Body of pancreas (tissue), 4 donors: ENCODE measurements around the gene GRIK1. TPM values are rescaled to one million over a fixed set of nuclear protein-coding genes. Genes with fewer than 3 reads are reported as not detected.

Source experiments
- ATAC-seq: fragments of 150-250 bp; one replicate; pipeline ENCODE4 v1.9.1; 2016
- DNase-seq, 4 donors: peaks; one replicate each; pipeline ENCODE4 v3.0.0-alpha.2; 2019
- H3K27ac ChIP-seq, 4 donors: fragments of 200-600 bp; sonication (generic); 1 replicate in 3 of 4; 2 replicates in 1 of 4; pipeline versions ENCODE4 v1.5.1 to v1.6.1; 2016 to 2019; ENCODE audit warnings: mild to moderate bottlenecking in 1 of 4, mixed read lengths in 1 of 4, moderate library complexity in 1 of 4
- H3K27me3 ChIP-seq, 2 donors: fragments of 200-600 bp; sonication (generic); one replicate each; pipeline ENCODE4 v1.6.0; 2016; ENCODE audit warnings: mild to moderate bottlenecking in 1 of 2
- H3K36me3 ChIP-seq, 2 donors: fragments of 200-600 bp; sonication (generic); replicated peaks in 1 of 2; 2 replicates each; pipeline ENCODE4 v1.5.1; 2016; ENCODE audit warnings: low read depth in 2 of 2; ENCODE audit not compliant: insufficient read depth in 1 of 2
- H3K4me1 ChIP-seq: fragments of 200-600 bp; sonication (generic); one replicate; pipeline ENCODE4 v1.6.0; 2016
- H3K4me3 ChIP-seq, 2 donors: fragments of 200-600 bp; sonication (generic); 1 replicate in 1 of 2; 2 replicates in 1 of 2; pipeline ENCODE4 v1.5.1; 2016 to 2019
- H3K9me3 ChIP-seq, 3 donors: fragments of 200-600 bp; sonication (generic); 1 replicate in 2 of 3; 2 replicates in 1 of 3; pipeline ENCODE4 v1.5.1; 2016
- POLR2A ChIP-seq, 3 donors: fragments of 450-650 bp; IDR thresholded peaks; one replicate each; pipeline ENCODE4 v1.6.1; 2016; ENCODE audit warnings: antibody characterized with exemption in 3 of 3, mild to moderate bottlenecking in 2 of 3
- WGBS, 2 donors: methylation state at CpG; one replicate each; pipeline ENCODE4 v1.1.5; 2017; 5-methylcytosine and 5-hydroxymethylcytosine counted together
- intact Hi-C: fragments of 100-400 bp; cut with DNase I; formaldehyde crosslinking; loops from one replicate; pipeline ENCODE4 v1.15.1; 2023
- total RNA-seq, 2 donors: library from RNA; depleted of rRNA; stranded (reverse); fragments of >200 nt; gene quantifications; one replicate each; pipeline ENCODE4 v1.1.0, GENCODE V29; 2016
- TF ChIP-seq, protein P1 (sequence below), 7 experiments: fragments of 450-650 bp in 4 of 7; fragments of 200-600 bp in 3 of 7; sonication (generic) in 3 of 7; IDR thresholded peaks; one replicate each; pipeline ENCODE4 v1.5.1; 2016 to 2019; ENCODE audit warnings: antibody characterized with exemption in 7 of 7

Gene GRIK1
- total RNA-seq, 2 donors from 2014 or later = 0.66 TPM; not detected in 1

DNA sequence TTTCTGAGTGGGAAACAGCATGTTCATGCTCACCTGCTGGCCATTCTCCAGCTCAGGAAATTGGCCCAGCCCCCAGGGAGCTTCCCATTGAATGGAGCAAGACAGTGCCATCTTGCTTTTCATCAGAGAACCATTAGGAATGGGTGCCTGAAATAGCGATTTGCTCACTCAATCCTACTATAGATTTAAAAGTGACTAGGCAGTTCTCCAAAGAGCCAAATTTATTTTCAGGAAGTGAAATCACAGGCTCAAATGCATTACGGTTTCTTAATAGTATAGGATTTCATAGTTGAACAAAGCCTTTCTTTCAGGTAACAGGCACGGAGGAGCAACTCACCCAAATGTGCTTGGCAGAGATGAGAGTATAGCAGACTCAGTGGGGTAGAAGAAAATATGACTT lies 272.1 kb downstream of the GRIK1 start:
- intact Hi-C loops = no loop called here

DNA sequence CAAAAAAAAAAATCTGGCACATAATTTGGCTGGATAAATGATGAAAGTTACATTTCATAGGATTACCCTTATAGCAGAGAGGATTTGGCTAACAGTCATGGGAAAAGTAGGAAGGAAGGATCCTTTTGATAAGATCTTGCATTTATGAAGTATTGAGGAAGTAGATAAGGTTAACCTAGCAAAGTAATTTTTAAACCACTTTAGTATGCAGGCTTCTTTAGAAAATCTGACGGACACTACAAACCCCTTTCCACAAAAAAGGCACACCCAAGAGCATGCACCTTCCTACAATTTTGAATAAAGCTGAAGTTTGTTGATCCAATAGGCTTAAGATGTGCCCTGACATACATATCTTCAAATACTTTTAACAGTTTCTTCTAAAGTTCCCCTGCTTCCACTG lies 275.2 kb downstream of the GRIK1 start:
- H3K36me3 ChIP-seq = no peaks in the 10 kb centered on the region
- H3K9me3 ChIP-seq = no peaks in the 10 kb centered on the region
- intact Hi-C loops = no loop called here
- ATAC-seq (no peak), DNase-seq (no peak)
- no peaks in the 10 kb centered on the region for H3K27me3 ChIP-seq
- H3K27ac ChIP-seq = no peak overlapping the region
- 52 to 62% methylated on average over 1 of the region's 1 CpG for WGBS, 2 donors
- no peaks in the 10 kb centered on the region for H3K4me1 ChIP-seq
- H3K4me3 ChIP-seq = no peak overlapping the region
- TF ChIP-seq, protein P1, sequence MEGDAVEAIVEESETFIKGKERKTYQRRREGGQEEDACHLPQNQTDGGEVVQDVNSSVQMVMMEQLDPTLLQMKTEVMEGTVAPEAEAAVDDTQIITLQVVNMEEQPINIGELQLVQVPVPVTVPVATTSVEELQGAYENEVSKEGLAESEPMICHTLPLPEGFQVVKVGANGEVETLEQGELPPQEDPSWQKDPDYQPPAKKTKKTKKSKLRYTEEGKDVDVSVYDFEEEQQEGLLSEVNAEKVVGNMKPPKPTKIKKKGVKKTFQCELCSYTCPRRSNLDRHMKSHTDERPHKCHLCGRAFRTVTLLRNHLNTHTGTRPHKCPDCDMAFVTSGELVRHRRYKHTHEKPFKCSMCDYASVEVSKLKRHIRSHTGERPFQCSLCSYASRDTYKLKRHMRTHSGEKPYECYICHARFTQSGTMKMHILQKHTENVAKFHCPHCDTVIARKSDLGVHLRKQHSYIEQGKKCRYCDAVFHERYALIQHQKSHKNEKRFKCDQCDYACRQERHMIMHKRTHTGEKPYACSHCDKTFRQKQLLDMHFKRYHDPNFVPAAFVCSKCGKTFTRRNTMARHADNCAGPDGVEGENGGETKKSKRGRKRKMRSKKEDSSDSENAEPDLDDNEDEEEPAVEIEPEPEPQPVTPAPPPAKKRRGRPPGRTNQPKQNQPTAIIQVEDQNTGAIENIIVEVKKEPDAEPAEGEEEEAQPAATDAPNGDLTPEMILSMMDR (IDR thresholded peaks at IDR 0.05) = no peak
- no peak for TF ChIP-seq POLR2A (IDR thresholded peaks at IDR 0.05)

More for the DNA sequence above, 272.1 kb downstream of the GRIK1 start:
- no peak overlapping the region for H3K4me3 ChIP-seq
- H3K27ac ChIP-seq = no peak overlapping the region
- ATAC-seq = no peak
- WGBS, 2 donors = 76 to 97% methylated on average over 3 of the region's 3 CpGs
- no peaks in the 10 kb centered on the region for H3K9me3 ChIP-seq
- no peaks in the 10 kb centered on the region for H3K27me3 ChIP-seq
- TF ChIP-seq, protein P1 (IDR thresholded peaks at IDR 0.05) = no peak
- TF ChIP-seq POLR2A (IDR thresholded peaks at IDR 0.05) = no peak
- H3K36me3 ChIP-seq = no peaks in the 10 kb centered on the region
- no peak for DNase-seq
- no peaks in the 10 kb centered on the region for H3K4me1 ChIP-seq

DNA sequence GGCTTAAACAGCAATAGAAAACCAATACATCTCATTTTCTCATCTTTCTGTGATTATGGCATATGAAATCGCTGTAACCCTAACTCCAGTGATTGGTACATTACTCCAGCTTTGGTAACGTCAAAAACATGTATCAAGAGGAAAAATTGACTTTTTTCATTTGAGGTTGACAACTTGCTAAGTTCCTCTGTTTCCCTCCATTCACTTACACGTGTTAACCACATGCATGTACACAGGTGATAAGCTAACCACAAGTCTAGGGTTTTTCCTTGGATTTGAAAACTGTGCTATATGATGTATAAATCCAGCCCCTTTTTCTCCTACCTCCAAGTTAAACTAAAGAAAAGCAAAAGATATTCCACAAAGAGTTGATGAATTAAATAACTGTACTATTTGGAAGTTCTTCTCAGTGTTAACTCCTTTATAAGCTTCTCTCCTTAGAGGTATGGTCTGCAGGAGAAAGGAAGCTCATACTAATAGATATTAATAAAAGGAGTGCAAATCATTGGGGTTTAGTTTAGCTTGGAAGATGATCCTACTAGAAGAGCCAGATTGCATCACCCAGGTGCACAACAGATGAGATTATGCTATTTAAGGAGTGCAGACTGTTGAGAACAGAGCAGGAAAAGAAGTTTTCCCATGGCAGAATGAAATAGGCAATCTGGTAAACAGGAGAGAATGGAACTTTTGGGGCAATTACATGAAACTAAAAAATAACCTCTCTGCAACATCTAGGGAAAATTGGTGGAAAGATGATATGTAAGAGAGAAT lies 277.9 kb downstream of the GRIK1 start:
- Histone ChIP-seq H3K27ac (no peak overlapping the region), H3K36me3 (no peaks in the 10 kb centered on the region), H3K4me1 (peaks cover 20% of the 10 kb centered on the region), H3K9me3 (no peaks in the 10 kb centered on the region), H3K4me3 (no peak overlapping the region), H3K27me3 (no peaks in the 10 kb centered on the region)
- WGBS, 2 donors = 79 to 84% methylated on average over 3 of the region's 3 CpGs
- ATAC-seq (no peak), DNase-seq (no peak)
- intact Hi-C loops = no loop called here
- TF ChIP-seq POLR2A (IDR thresholded peaks at IDR 0.05) = no peak
- TF ChIP-seq, protein P1 (IDR thresholded peaks at IDR 0.05) = no peak

DNA sequence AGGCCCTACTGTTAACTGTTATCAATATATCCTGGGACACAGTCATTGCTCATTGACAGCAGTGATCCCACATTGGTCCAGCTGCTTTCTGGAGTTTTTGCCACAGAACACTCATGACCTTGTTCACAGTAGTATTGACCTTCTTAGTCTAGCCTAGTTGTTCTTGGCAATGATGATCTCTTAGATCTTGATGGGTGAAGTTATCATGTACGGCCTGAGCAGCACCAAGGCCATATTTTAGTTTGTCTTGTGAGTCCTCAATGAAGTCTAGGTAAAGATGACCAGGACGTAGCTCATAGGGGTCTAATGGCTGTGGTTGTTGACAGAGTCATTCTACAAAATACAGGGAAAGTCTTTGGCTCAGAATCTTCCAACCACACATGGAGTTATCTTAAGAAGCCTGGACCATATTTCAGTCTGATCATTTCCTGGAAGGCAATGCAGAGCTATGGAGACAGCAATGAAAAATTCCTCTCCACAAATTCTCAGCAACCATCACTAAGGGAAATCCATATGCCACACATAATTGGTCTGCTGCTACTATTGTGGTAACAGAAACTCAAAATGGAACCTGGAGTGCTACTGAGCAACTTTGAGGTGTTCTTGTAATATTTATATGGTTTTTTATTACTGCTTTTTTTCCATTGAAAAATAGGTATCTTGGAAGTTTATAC lies 279.6 kb downstream of the GRIK1 start:
- Histone ChIP-seq H3K27me3 (no peaks in the 10 kb centered on the region), H3K27ac (no peak overlapping the region), H3K4me1 (peaks cover 21% of the 10 kb centered on the region), H3K4me3 (no peak overlapping the region), H3K36me3 (no peaks in the 10 kb centered on the region), H3K9me3 (no peaks in the 10 kb centered on the region)
- intact Hi-C loops = no loop called here
- ATAC-seq = no peak
- WGBS, 2 donors = 71 to 74% methylated on average over 2 of the region's 2 CpGs
- TF ChIP-seq, protein P1 (IDR thresholded peaks at IDR 0.05) = no peak
- DNase-seq = no peak

DNA sequence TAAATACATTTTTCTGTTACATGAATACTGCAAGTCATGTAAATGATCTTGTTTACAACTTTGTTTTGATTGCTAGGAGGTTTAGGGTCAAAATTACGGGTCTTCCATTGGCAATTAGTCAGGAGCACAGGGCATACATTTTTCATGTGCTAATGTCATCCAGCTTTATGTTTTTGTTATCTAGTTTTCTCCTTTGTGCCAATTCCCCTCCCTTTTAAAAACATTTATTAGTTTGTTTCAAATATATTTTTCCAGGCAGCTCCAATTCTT lies 280.9 kb downstream of the GRIK1 start:
- intact Hi-C loops = no loop called here
- DNase-seq = no peak
- Histone ChIP-seq H3K27me3 (no peaks in the 10 kb centered on the region), H3K4me3 (no peak overlapping the region), H3K36me3 (no peaks in the 10 kb centered on the region), H3K9me3 (no peaks in the 10 kb centered on the region), H3K4me1 (peaks cover 21% of the 10 kb centered on the region), H3K27ac (no peak overlapping the region)
- no peak for ATAC-seq
- 29 to 48% methylated on average over 1 of the region's 1 CpG for WGBS, 2 donors
- TF ChIP-seq, protein P1 (IDR thresholded peaks at IDR 0.05) = no peak
- no peak for TF ChIP-seq POLR2A (IDR thresholded peaks at IDR 0.05)
